HEK293 (cell line): ENCODE measurements around the gene ABT1.

Experiments
- GFI1B ChIP-seq: fragments of 450-650 bp; formaldehyde crosslinking; IDR thresholded peaks from 2 replicates; pipeline ENCODE4 v1.5.1; 2016; ENCODE audit warnings: missing biosample characterization, missing genetic modification characterization
- KLF10 ChIP-seq: fragments of 450-650 bp; IDR thresholded peaks from 2 replicates; pipeline ENCODE4 v1.5.1; 2018; ENCODE audit warnings: missing biosample characterization, mild to moderate bottlenecking, missing genetic modification characterization
- KLF8 ChIP-seq: fragments of 450-650 bp; formaldehyde crosslinking; IDR thresholded peaks from 2 replicates; pipeline ENCODE4 v1.5.1; 2016; ENCODE audit warnings: missing biosample characterization, missing genetic modification characterization
- PRDM1 ChIP-seq: fragments of 450-650 bp; formaldehyde crosslinking; IDR thresholded peaks from 2 replicates; pipeline ENCODE4; 2016; ENCODE audit warnings: missing biosample characterization, missing genetic modification characterization
- SCRT2 ChIP-seq: fragments of 450-650 bp; formaldehyde crosslinking; IDR thresholded peaks from 2 replicates; pipeline ENCODE4 v1.5.1; 2016; ENCODE audit warnings: missing biosample characterization, missing genetic modification characterization
- SP2 ChIP-seq: fragments of 450-650 bp; formaldehyde crosslinking; IDR thresholded peaks from 2 replicates; pipeline ENCODE4 v1.5.1; 2016; ENCODE audit warnings: missing biosample characterization, missing genetic modification characterization
- SP3 ChIP-seq: fragments of 450-650 bp; formaldehyde crosslinking; IDR thresholded peaks from 2 replicates; pipeline ENCODE4 v1.5.1; 2016; ENCODE audit warnings: missing biosample characterization, missing genetic modification characterization
- WT1 ChIP-seq: fragments of 450-650 bp; formaldehyde crosslinking; IDR thresholded peaks from 2 replicates; pipeline ENCODE4 v1.5.1; 2016; ENCODE audit warnings: missing biosample characterization, missing genetic modification characterization
- ZBTB1 ChIP-seq: fragments of 450-650 bp; formaldehyde crosslinking; IDR thresholded peaks from 2 replicates; pipeline ENCODE4 v1.5.1; 2016; ENCODE audit warnings: missing biosample characterization, missing genetic modification characterization
- ZBTB20 ChIP-seq: fragments of 450-650 bp; formaldehyde crosslinking; IDR thresholded peaks from 2 replicates; pipeline ENCODE4 v1.5.1; 2016; ENCODE audit warnings: missing biosample characterization, missing genetic modification characterization
- ZBTB8A ChIP-seq: fragments of 450-650 bp; formaldehyde crosslinking; IDR thresholded peaks from 2 replicates; pipeline ENCODE4 v1.5.1; 2016; ENCODE audit warnings: missing biosample characterization, missing genetic modification characterization
- ZIC2 ChIP-seq: fragments of 450-650 bp; formaldehyde crosslinking; IDR thresholded peaks from 2 replicates; pipeline ENCODE4 v1.5.1; 2016; ENCODE audit warnings: missing biosample characterization, missing genetic modification characterization
- ZNF10 ChIP-seq: fragments of 450-650 bp; formaldehyde crosslinking; IDR thresholded peaks from 2 replicates; pipeline ENCODE4 v1.5.1; 2017; ENCODE audit warnings: missing biosample characterization, missing genetic modification characterization
- ZNF132 ChIP-seq: fragments of 450-650 bp; formaldehyde crosslinking; IDR thresholded peaks from 2 replicates; pipeline ENCODE4 v1.5.1; 2017; ENCODE audit warnings: missing biosample characterization, missing genetic modification characterization, borderline replicate concordance
- ZNF146 ChIP-seq: fragments of 450-650 bp; formaldehyde crosslinking; IDR thresholded peaks from 2 replicates; pipeline ENCODE4 v1.5.1; 2016; ENCODE audit warnings: missing biosample characterization, missing genetic modification characterization
- ZNF16 ChIP-seq: fragments of 450-650 bp; formaldehyde crosslinking; IDR thresholded peaks from 2 replicates; pipeline ENCODE4 v1.5.1; 2016; ENCODE audit warnings: low read depth, missing biosample characterization, missing genetic modification characterization
- ZNF169 ChIP-seq: fragments of 450-650 bp; formaldehyde crosslinking; IDR thresholded peaks from 2 replicates; pipeline ENCODE4 v1.5.1; 2016; ENCODE audit warnings: missing biosample characterization, missing genetic modification characterization
- ZNF184 ChIP-seq: fragments of 450-650 bp; IDR thresholded peaks from 2 replicates; pipeline ENCODE4 v1.5.1; 2018; ENCODE audit warnings: missing biosample characterization, mild to moderate bottlenecking, missing genetic modification characterization
- ZNF2 ChIP-seq: fragments of 450-650 bp; formaldehyde crosslinking; IDR thresholded peaks from 2 replicates; pipeline ENCODE4 v1.5.1; 2016; ENCODE audit warnings: missing biosample characterization, missing genetic modification characterization
- ZNF202 ChIP-seq: fragments of 450-650 bp; formaldehyde crosslinking; IDR thresholded peaks from 2 replicates; pipeline ENCODE4 v1.5.1; 2016; ENCODE audit warnings: missing biosample characterization, missing genetic modification characterization, borderline replicate concordance
- ZNF248 ChIP-seq: fragments of 450-650 bp; formaldehyde crosslinking; IDR thresholded peaks from 2 replicates; pipeline ENCODE4 v1.5.1; 2017; ENCODE audit warnings: missing biosample characterization, missing genetic modification characterization
- ZNF350 ChIP-seq: fragments of 450-650 bp; formaldehyde crosslinking; IDR thresholded peaks from 2 replicates; pipeline ENCODE4 v1.5.0; 2017; ENCODE audit warnings: missing biosample characterization, mild to moderate bottlenecking, missing genetic modification characterization
- ZNF366 ChIP-seq: fragments of 450-650 bp; formaldehyde crosslinking; conservative IDR thresholded peaks from 2 replicates; pipeline ENCODE4 v1.5.1; 2016; ENCODE audit warnings: missing biosample characterization, missing genetic modification characterization
- ZNF473 ChIP-seq: fragments of 450-650 bp; formaldehyde crosslinking; IDR thresholded peaks from 2 replicates; pipeline ENCODE4 v1.5.1; 2017; ENCODE audit warnings: missing biosample characterization, missing genetic modification characterization
- ZNF510 ChIP-seq: fragments of 450-650 bp; formaldehyde crosslinking; IDR thresholded peaks from 2 replicates; pipeline ENCODE4 v1.5.1; 2018; ENCODE audit warnings: mild to moderate bottlenecking, missing genetic modification characterization, missing biosample characterization; ENCODE audit not compliant: insufficient replicate concordance
- ZNF560 ChIP-seq: fragments of 450-650 bp; formaldehyde crosslinking; IDR thresholded peaks from 2 replicates; pipeline ENCODE4 v1.5.1; 2017; ENCODE audit warnings: missing biosample characterization, missing genetic modification characterization, borderline replicate concordance
- ZNF561 ChIP-seq: fragments of 450-650 bp; IDR thresholded peaks from 2 replicates; pipeline ENCODE4 v1.5.1; 2018; ENCODE audit warnings: missing biosample characterization, missing genetic modification characterization, borderline replicate concordance
- ZNF621 ChIP-seq: fragments of 450-650 bp; formaldehyde crosslinking; IDR thresholded peaks from 2 replicates; pipeline ENCODE4 v1.5.1; 2017; ENCODE audit warnings: missing biosample characterization, missing genetic modification characterization
- ZNF658 ChIP-seq: fragments of 450-650 bp; formaldehyde crosslinking; IDR thresholded peaks from 2 replicates; pipeline ENCODE4; 2016; ENCODE audit warnings: missing biosample characterization, missing genetic modification characterization
- ZNF707 ChIP-seq: fragments of 450-650 bp; formaldehyde crosslinking; IDR thresholded peaks from 2 replicates; pipeline ENCODE4 v1.5.1; 2016; ENCODE audit warnings: missing biosample characterization, missing genetic modification characterization
- ZNF747 ChIP-seq: fragments of 450-650 bp; formaldehyde crosslinking; IDR thresholded peaks from 2 replicates; pipeline ENCODE4 v1.5.1; 2016; ENCODE audit warnings: missing biosample characterization, missing genetic modification characterization
- ZNF768 ChIP-seq: fragments of 450-650 bp; formaldehyde crosslinking; IDR thresholded peaks from 2 replicates; pipeline ENCODE4 v1.5.1; 2018; ENCODE audit warnings: missing biosample characterization, mild to moderate bottlenecking, missing genetic modification characterization
- ZNF837 ChIP-seq: fragments of 450-650 bp; formaldehyde crosslinking; IDR thresholded peaks from 2 replicates; pipeline ENCODE4 v1.5.1; 2016; ENCODE audit warnings: missing biosample characterization, missing genetic modification characterization
- ZNF843 ChIP-seq: fragments of 450-650 bp; formaldehyde crosslinking; IDR thresholded peaks from 2 replicates; pipeline ENCODE4 v1.5.1; 2016; ENCODE audit warnings: missing biosample characterization, missing genetic modification characterization
- ZSCAN16 ChIP-seq: fragments of 450-650 bp; formaldehyde crosslinking; IDR thresholded peaks from 2 replicates; pipeline ENCODE4 v1.5.1; 2016; ENCODE audit warnings: missing biosample characterization, missing genetic modification characterization
- TF ChIP-seq, protein P1 (sequence below): fragments of 450-650 bp; formaldehyde crosslinking; IDR thresholded peaks from 2 replicates; pipeline ENCODE4 v1.5.1; 2016; ENCODE audit warnings: missing biosample characterization, missing genetic modification characterization
- TF ChIP-seq, protein P2 (sequence below): fragments of 450-650 bp; formaldehyde crosslinking; IDR thresholded peaks from 2 replicates; pipeline ENCODE4 v1.5.1; 2016; ENCODE audit warnings: missing biosample characterization, missing genetic modification characterization
- TF ChIP-seq, protein P3 (sequence below): fragments of 450-650 bp; formaldehyde crosslinking; IDR thresholded peaks from 2 replicates; pipeline ENCODE4 v1.5.1; 2016; ENCODE audit warnings: missing biosample characterization, missing genetic modification characterization

Gene ABT1

DNA sequence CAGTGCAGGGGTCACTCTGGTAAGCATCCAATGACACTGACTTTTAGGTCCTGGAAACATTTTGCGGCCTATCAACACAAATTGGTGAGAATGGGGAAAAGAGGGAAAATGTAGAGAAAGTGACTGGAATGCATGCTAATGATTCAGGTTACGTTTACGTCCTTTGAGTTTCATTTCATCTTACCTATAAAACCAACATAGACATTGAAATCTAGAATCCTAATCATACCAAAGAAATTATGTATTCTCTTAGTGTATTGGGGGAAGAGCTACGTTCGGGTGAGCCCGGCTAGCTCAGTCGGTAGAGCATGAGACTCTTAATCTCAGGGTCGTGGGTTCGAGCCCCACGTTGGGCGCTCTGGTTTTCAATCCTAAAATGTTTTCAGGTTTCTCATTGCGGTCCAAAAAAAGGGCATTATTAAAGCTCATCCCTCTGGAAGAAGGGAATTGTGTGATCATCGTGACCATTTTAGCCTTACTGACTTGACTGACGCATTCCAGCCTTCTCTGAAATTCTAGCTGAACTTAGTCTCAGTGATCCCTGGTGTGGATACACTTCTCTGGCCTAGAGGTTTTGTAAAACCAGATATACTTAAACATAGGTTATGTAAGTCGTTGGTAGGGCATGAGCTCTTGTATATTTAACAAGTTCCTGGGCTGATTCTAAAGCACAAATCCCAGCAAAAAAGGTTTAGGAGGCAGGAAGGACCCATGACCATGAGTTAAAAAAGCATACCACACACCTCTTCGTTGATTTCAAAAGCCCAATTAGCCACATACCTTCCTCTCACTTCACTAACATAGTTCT lies 40.3 kb upstream of the ABT1 start (continued):
- peak; percentile 5 for TF ChIP-seq ZNF510 (tag by site-specific recombination)
- no peak for TF ChIP-seq ZNF169
- no peak for TF ChIP-seq ZNF747 (tag by site-specific recombination)
- no peak for TF ChIP-seq ZSCAN16 (tag by site-specific recombination)
- TF ChIP-seq ZBTB1 (tag by site-specific recombination) = no peak
- TF ChIP-seq GFI1B = no peak
- TF ChIP-seq ZNF350 (tag by site-specific recombination) = no peak
- TF ChIP-seq, protein P1, sequence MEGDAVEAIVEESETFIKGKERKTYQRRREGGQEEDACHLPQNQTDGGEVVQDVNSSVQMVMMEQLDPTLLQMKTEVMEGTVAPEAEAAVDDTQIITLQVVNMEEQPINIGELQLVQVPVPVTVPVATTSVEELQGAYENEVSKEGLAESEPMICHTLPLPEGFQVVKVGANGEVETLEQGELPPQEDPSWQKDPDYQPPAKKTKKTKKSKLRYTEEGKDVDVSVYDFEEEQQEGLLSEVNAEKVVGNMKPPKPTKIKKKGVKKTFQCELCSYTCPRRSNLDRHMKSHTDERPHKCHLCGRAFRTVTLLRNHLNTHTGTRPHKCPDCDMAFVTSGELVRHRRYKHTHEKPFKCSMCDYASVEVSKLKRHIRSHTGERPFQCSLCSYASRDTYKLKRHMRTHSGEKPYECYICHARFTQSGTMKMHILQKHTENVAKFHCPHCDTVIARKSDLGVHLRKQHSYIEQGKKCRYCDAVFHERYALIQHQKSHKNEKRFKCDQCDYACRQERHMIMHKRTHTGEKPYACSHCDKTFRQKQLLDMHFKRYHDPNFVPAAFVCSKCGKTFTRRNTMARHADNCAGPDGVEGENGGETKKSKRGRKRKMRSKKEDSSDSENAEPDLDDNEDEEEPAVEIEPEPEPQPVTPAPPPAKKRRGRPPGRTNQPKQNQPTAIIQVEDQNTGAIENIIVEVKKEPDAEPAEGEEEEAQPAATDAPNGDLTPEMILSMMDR (tag by site-specific recombination) = no peak
- no peak for TF ChIP-seq ZNF837 (tag by site-specific recombination)
- TF ChIP-seq ZNF146 (tag by site-specific recombination) = no peak
- peak; percentile 87 for TF ChIP-seq PRDM1 (tag by site-specific recombination)
- no peak for TF ChIP-seq ZNF10 (tag by site-specific recombination)
- TF ChIP-seq ZNF184 (tag by site-specific recombination) = peak; percentile 75
- TF ChIP-seq ZNF366 (tag by site-specific recombination) = peak; percentile 100
- no peak for TF ChIP-seq ZNF560 (tag by site-specific recombination)
- TF ChIP-seq SP2 (tag by site-specific recombination) = no peak
- TF ChIP-seq ZNF768 (tag by site-specific recombination) = no peak
- no peak for TF ChIP-seq ZNF473 (tag by site-specific recombination)
- TF ChIP-seq, protein P2, sequence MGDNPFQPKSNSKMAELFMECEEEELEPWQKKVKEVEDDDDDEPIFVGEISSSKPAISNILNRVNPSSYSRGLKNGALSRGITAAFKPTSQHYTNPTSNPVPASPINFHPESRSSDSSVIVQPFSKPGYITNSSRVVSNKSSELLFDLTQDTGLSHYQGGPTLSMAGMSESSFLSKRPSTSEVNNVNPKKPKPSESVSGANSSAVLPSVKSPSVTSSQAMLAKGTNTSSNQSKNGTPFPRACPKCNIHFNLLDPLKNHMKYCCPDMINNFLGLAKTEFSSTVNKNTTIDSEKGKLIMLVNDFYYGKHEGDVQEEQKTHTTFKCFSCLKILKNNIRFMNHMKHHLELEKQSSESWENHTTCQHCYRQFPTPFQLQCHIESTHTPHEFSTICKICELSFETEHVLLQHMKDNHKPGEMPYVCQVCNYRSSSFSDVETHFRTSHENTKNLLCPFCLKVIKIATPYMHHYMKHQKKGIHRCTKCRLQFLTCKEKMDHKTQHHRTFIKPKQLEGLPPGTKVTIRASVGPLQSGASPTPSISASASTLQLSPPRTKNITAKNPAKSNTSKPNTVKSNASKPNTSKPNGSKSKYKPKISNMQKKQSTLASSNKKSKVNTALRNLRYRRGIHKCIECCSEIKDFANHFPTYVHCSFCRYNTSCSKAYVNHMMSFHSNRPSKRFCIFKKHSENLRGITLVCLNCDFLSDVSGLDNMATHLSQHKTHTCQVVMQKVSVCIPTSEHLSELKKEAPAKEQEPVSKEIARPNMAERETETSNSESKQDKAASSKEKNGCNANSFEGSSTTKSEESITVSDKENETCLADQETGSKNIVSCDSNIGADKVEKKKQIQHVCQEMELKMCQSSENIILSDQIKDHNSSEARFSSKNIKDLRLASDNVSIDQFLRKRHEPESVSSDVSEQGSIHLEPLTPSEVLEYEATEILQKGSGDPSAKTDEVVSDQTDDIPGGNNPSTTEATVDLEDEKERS = no peak
- no peak for TF ChIP-seq SCRT2 (tag by site-specific recombination)
- TF ChIP-seq, protein P3, sequence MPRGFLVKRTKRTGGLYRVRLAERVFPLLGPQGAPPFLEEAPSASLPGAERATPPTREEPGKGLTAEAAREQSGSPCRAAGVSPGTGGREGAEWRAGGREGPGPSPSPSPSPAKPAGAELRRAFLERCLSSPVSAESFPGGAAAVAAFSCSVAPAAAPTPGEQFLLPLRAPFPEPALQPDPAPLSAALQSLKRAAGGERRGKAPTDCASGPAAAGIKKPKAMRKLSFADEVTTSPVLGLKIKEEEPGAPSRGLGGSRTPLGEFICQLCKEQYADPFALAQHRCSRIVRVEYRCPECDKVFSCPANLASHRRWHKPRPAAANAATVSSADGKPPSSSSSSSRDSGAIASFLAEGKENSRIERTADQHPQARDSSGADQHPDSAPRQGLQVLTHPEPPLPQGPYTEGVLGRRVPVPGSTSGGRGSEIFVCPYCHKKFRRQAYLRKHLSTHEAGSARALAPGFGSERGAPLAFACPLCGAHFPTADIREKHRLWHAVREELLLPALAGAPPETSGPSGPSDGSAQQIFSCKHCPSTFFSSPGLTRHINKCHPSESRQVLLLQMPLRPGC (tag by site-specific recombination) = no peak; the same call in 1 of the 2 replicates
- no peak for TF ChIP-seq ZIC2
- no peak for TF ChIP-seq ZNF707
- peak; percentile 94 for TF ChIP-seq ZBTB8A (tag by site-specific recombination)
- TF ChIP-seq ZNF843 = peak; percentile 50; the same call in 1 of the 2 replicates
- TF ChIP-seq ZNF2 = peak; percentile 66; the same call in 1 of the 2 replicates
- peak; percentile 79 for TF ChIP-seq KLF10 (tag by site-specific recombination)
- TF ChIP-seq ZNF16 (tag by site-specific recombination) = no peak
- peak; percentile 67 for TF ChIP-seq KLF8
- no peak for TF ChIP-seq ZNF658 (tag by site-specific recombination)
- TF ChIP-seq ZNF132 (tag by site-specific recombination) = no peak
- no peak for TF ChIP-seq ZNF202 (tag by site-specific recombination)
- peak; percentile 75 for TF ChIP-seq ZBTB20
- no peak for TF ChIP-seq WT1 (tag by site-specific recombination)
- peak; percentile 91 for TF ChIP-seq ZNF561 (tag by site-specific recombination)
- TF ChIP-seq SP3 (tag by site-specific recombination) = peak; percentile 32; the same call in 1 of the 2 replicates
- no peak for TF ChIP-seq ZNF248 (tag by site-specific recombination)
- TF ChIP-seq ZNF621 (tag by site-specific recombination) = no peak
